ENCODE measurements around the gene FASN. TPM values are rescaled to one million over a fixed set of nuclear protein-coding genes. Genes with fewer than 3 reads are reported as not detected.

The FASN gene
- total RNA-seq, 6 experiments from 2014 or later, result 76.5 to 290 (median 217) TPM

DNA sequence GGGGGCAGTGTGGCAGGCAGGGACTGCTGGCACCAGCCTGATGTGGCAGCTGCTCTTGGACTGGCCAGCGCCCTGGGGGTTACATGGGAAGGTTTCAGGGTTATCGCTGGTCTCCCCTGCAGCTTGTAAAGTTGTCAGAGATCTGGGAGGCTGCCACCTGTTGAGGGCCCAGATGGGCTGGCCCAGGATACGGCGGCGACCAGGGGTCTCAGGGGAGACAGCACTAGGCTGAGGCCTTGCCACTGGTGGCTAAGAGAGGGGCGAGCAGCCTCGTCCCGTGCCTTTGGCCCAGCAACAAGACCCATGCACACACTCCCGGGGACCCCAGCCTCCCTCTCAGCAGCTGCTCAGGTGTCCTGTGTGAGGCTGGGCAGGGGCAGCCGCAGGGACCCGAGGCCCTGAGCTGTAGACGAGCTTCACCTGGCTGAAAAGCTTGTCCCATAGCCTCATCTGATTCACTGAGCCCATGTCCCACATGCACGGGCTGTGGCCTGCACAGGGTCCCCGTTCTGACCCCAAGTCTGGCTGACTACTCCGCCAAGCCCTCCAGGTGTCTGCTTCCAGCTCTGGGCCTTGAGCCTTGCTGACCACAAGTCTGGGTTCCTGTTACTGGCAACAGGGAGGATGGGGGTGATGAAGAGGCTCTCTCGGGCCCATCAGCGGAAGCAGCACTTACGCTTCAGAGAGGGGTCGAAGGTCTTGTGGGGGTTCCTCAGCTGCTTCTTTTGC lies 38.6 kb downstream of the FASN start:
- DNase-seq, result peak in 1 of 3 donors; percentile 49
- Histone ChIP-seq H3K9me3 (no peaks in the 10 kb centered on the region), H3K27ac (no peak overlapping the region), H3K4me3 (no peak overlapping the region), H3K4me1 (peaks cover 0 to 13% (median 6%) of the 10 kb centered on the region in 4 donors), H3K36me3 (peaks cover 0 to 63% (median 4%) of the 10 kb centered on the region in 4 donors), H3K27me3 (no peaks in the 10 kb centered on the region)
- ATAC-seq, result no peak
- TF ChIP-seq POLR2A (IDR thresholded peaks at IDR 0.05) (no peak), CTCF (IDR thresholded peaks at IDR 0.05) (no peak)
- intact Hi-C loops (cut with DNase I), result no loop called here
- WGBS (ENCODE audit: insufficient coverage, low coverage, low lambda C conversion rate, missing lambda C conversion rate), result 80% methylated on average over 2 of the region's 19 CpGs

- WGBS (ENCODE audit: insufficient coverage, low coverage, low lambda C conversion rate, missing lambda C conversion rate), result 51% methylated on average over 4 of the region's 10 CpGs
- ATAC-seq (no peak), DNase-seq (peak in 1 of 3 donors; percentile 40)
- TF ChIP-seq CTCF (IDR thresholded peaks at IDR 0.05), result no peak
- TF ChIP-seq POLR2A (IDR thresholded peaks at IDR 0.05), result no peak
- intact Hi-C loops (cut with DNase I), result no loop called here
- Histone ChIP-seq H3K9me3 (no peaks in the 10 kb centered on the region), H3K36me3 (peaks cover 0 to 69% (median 4%) of the 10 kb centered on the region in 4 donors), H3K27ac (no peak overlapping the region), H3K4me3 (no peak overlapping the region), H3K27me3 (no peaks in the 10 kb centered on the region), H3K4me1 (peaks cover 0 to 7% (median 3%) of the 10 kb centered on the region in 4 donors)
Observed at GRCh38 chr17:82058855-82059249, 39.2 kb downstream of the FASN start.

DNA sequence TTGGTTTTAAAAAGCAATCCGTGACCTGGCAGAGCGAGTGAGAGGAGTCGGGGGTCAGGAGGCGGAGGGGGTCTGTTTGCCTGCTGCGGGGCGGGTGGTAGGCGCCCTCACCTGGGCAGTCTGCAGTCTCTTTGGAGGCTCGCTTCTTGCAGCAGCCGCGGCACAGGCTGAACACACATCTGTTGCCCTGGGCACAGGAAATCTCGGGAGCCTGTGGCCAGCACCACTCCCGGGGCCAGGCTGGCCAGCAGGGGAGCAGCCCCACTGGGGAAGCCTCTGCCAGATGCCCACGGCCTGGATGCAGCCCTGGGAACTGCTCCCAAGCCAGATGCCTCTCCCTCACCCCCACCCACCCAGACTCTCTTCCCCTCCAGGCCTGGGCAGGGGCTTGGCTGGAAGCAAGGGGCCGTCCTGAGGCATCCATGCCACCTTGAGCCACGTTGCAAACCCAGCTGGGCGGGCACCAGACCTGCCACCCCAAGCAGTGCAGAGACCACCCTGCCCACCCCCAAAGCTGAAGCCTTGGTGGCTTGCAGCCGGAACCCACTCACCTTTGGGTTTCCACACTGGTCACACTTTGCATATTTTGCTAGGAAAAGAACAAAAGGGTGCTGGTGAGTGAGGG lies 39.7 kb downstream of the FASN start:
- no peak for TF ChIP-seq POLR2A (IDR thresholded peaks at IDR 0.05)
- TF ChIP-seq CTCF (IDR thresholded peaks at IDR 0.05), result no peak
- 100% methylated on average over 1 of the region's 17 CpGs for WGBS (ENCODE audit: insufficient coverage, low coverage, low lambda C conversion rate, missing lambda C conversion rate)
- Histone ChIP-seq H3K4me1 (peaks cover 0 to 3% (median under 1%) of the 10 kb centered on the region in 4 donors), H3K36me3 (peaks cover 0 to 71% (median 4%) of the 10 kb centered on the region in 4 donors), H3K9me3 (no peaks in the 10 kb centered on the region), H3K4me3 (no peak overlapping the region), H3K27me3 (no peaks in the 10 kb centered on the region), H3K27ac (no peak overlapping the region)
- intact Hi-C loops (cut with DNase I), result no loop called here
- DNase-seq (peak in 1 of 3 donors; percentile 54), ATAC-seq (peak in 2 of 4 donors; percentile 8 to 26)

- ATAC-seq (peak in 1 of 4 donors; percentile 7), DNase-seq (peak in 1 of 3 donors; percentile 51)
- H3K27me3 ChIP-seq, result no peaks in the 10 kb centered on the region
- H3K9me3 ChIP-seq, result no peaks in the 10 kb centered on the region
- H3K4me1 ChIP-seq, result peaks cover 0 to 13% (median 2%) of the 10 kb centered on the region in 4 donors
- WGBS (ENCODE audit: insufficient coverage, low coverage, low lambda C conversion rate, missing lambda C conversion rate), result 18% methylated on average over 3 of the region's 29 CpGs
- no peak overlapping the region for H3K4me3 ChIP-seq
- no peak for TF ChIP-seq CTCF (IDR thresholded peaks at IDR 0.05)
- TF ChIP-seq POLR2A (IDR thresholded peaks at IDR 0.05), result no peak
- no peak overlapping the region for H3K27ac ChIP-seq
- peaks cover 0 to 59% (median 0%) of the 10 kb centered on the region in 4 donors for H3K36me3 ChIP-seq
- intact Hi-C loops (cut with DNase I), result no loop called here
Observed at GRCh38 chr17:82056729-82057621, 41.1 kb downstream of the FASN start.

All from right lobe of liver (tissue), 6 donors.